CD4-positive, alpha-beta T cell treated with Interleukin-4 for 1 hour (primary cell): ENCODE results near the gene ACP6.
A peak's percentile ranks its signal among the peaks of the same experiment; 100 is the strongest.
"Not testable (repeated sequence)": the region's sequence is repeated elsewhere in the genome, so short reads cannot be mapped to it uniquely, and the experiment has no call there.

Experiments used
- DNase-seq, 2 donors: peaks; one replicate each; pipeline ENCODE4 v3.0.0-alpha.2; 2020 to 2022

Gene ACP6

DNA sequence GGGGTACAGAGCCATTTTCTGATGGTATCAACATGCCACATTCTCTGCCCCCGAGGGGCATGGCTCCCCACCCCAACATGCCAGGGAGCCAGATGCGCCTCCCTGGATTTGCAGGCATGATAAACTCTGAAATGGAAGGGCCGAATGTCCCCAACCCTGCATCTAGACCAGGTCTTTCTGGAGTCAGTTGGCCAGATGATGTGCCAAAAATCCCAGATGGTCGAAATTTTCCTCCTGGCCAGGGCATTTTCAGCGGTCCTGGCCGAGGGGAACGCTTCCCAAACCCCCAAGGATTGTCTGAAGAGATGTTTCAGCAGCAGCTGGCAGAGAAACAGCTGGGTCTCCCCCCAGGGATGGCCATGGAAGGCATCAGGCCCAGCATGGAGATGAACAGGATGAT is 50.6 kb downstream of the ACP6 start:
- no peak for DNase-seq

DNA sequence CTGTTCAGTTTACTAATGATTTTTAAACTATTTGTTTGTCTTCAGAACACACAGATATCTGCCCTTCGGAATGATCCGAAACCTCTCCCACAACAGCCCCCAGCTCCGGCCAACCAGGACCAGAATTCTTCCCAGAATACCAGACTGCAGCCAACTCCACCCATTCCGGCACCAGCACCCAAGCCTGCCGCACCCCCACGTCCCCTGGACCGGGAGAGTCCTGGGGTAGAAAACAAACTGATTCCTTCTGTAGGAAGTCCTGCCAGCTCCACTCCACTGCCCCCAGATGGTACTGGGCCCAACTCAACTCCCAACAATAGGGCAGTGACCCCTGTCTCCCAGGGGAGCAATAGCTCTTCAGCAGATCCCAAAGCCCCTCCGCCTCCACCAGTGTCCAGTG is 51.6 kb downstream of the ACP6 start:
- DNase-seq = no peak

DNA sequence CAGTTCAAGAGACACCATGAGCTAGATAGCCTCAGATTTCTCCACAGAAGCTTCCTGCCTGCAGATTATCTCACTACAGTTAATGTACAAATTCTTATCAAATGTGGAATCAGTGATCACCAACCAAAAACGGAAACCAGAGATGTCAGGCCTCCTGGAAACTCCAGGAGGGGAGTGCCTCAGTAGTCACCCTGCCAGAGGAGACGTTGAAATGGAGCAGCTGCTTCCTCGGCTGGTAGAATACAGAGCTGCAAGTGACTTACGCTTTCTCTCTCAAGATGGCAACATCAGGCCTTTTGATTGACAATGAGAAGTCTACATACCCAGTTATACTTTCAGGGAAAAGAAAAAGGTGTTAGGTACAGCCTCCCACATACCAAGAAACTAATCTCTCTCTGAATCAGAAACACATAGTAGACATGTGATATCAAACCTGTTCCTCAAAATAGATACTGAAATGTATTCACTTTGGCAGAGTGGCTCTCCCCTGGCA is 52.2 kb downstream of the ACP6 start:
- DNase-seq = peak in 1 of 2 donors; percentile 65

DNA sequence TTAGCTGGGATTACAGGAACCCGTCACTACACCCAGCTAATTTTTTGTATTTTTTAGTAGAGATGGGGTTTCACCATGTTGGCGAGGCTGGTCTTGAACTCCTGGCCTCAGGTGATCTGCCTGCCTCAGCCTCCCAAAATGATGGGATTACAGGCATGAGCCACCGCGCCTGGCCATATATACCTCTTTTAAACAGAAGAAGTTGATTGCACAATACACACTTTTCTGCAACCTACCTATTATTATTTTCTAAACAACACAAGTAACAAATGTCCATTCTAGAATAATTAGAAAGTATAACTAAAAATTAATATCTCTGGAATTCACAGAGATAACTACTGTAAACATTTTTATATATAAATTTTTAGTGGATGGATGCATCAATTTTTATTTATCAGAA is 55.4 kb downstream of the ACP6 start:
- DNase-seq = not testable (repeated sequence)

DNA sequence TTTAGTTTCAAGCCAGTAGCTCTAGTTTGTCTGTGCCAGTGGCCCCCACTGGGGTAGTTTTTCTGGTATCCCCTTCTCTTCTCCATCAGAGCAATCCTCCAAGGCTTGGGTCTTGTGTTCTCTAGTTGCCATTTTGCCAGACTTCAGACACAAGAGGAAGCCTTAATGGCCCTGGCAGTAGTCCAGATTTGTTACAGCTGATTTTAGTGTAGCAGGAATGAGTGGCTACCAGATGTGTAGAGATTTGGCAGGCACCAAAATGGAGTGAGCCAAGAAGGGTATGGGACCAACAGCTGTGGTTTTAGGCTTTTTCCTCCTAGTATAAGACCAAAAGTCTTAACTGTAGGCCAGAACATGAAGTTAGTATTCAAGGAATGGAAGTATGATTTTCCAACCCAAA is 56.8 kb downstream of the ACP6 start:
- DNase-seq = no peak

GRCh38 chr1:147612366-147612765 is 58.0 kb downstream of the ACP6 start:
- no peak for DNase-seq

DNA sequence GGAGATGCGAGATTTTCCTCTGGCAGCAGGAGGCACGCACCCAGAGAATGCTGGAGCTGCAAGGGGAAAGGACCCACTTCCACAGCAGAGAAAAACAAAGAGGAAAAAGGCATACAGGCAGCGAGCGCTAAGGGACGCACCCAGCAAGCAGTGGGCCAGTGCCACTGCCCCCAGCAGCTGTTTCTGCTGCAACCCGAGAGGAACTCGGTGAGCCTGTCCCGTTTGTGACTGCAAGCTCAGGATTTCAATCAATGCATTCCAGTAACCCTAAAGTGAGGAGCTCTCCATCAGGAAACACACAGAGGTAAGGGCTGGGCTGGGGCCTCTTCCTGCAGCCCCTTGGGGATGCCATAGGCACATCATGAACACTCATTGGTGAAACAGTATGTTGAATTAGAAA is 58.7 kb downstream of the ACP6 start:
- no peak for DNase-seq

- DNase-seq = no peak
These were observed 59.3 kb downstream of the ACP6 start for GRCh38 chr1:147611021-147611426.

GRCh38 chr1:147609358-147609757 is 61.0 kb downstream of the ACP6 start:
- DNase-seq = no peak

- no peak for DNase-seq
These were observed 61.7 kb downstream of the ACP6 start for GRCh38 chr1:147608596-147608995.

DNA sequence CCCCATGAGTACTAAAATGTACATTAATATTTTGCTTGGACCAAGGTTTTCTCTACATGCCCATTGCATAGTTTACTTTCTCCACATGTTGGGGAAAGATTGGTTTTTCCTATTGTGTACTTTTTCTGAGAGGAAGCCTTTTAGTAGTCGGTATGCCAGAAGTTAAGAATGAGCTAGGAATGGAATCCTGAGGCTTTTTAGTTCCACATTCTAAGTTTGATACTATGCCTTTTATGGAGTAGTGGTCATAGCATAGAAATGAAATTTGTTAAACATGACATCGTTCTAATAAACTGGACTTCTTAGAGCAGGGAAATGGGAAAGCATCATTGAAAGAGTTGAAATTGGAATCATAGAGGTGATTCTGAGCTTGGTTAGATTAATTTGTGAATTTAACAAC is 64.7 kb downstream of the ACP6 start:
- no peak for DNase-seq

- DNase-seq = no peak
These were observed 66.3 kb downstream of the ACP6 start for GRCh38 chr1:147603986-147604385.

GRCh38 chr1:147600119-147601111 is 69.9 kb downstream of the ACP6 start:
- no peak for DNase-seq

DNA sequence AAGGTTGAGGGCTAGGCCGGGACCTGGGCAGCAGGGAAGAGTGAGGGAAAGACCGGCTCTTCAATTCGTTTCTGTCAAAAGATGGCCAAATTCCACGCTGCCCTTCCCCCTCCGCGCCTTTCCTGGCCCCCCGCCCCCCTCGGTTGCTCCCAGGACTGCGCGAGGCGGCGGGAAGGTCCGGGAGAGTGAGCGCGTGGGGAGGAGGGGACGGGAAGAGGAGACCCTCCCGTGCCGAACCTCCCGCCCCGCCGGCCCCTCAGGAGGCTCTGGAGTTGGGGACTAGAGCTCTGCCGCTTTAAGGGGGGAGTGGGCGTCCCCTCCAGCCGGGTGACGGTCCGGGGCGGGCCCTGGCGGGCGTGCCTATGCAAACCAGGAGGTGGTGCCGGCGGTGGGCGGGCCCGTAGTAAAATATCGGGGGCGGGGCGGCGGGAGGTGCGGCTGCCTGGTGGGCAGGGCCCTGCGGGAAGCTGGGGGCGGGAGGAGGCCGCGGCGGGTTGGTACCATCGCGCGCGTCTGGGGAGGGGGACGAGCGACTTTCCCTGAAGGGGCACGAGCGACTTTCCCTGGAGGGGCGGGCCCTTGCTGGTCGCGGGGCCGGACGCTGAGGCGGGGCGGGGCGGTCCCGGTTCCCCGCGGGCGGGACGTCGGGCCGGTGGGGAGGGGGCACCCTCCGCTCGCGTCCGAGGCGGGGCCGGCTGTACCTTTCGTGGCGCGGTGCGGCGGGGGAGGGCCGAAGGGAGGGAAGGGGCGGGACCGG is 70.8 kb downstream of the ACP6 start:
- DNase-seq = peak; percentile 96 to 97

DNA sequence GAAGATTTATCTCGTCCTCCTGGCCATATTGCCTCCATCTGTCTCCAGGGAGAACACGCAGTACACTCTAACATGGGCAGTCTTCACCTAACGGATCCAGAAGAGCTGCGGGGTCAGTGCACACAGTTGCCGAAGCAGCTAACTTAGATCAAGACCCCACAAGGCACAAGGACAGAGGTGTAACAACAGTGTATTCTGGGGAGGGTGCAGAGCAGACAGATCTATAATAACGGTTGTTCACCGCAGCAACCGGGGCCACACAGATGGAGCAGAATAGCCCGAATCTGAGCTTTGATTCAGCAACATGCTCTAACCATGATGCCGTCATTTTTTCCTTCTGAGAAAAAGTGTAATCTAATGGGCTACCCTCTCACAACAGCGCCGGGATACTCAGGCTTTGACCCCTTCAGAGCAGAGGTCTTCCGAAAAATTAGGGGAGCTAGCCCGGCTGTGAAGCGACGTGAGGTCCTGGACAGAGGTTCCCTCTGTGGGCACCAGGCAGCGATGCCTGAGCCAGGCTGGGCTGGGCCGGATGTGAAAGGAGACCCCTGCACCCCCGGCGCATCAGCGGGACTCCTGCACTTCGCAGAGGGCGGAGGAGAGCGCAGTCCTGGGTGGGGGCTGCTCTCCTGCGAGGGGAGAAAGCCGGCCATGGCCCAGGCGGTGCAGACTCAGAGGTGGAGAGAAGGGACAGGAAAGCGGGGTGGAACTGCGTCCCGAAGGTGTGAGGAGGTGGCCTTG is 71.5 kb downstream of the ACP6 start:
- DNase-seq = peak in 1 of 2 donors; percentile 29

- no peak for DNase-seq
These were observed 73.3 kb downstream of the ACP6 start for GRCh38 chr1:147597010-147597409.
